Osteocyte (in vitro differentiated cells): ENCODE results near the gene GTF3A. TPM values are rescaled to one million over a fixed set of nuclear protein-coding genes. Genes with fewer than 3 reads are reported as not detected.

Experiments used
- DNase-seq: peaks from one replicate; pipeline ENCODE4 v3.0.0; 2021; ENCODE audit warnings: mixed read lengths; ENCODE audit not compliant: unreplicated experiment; ENCODE audit errors: extremely low spot score
- H3K27ac Mint-ChIP-seq: one replicate; pipeline ENCODE4 v1.8.0; 2021; ENCODE audit warnings: mild to moderate bottlenecking, mixed read lengths; ENCODE audit not compliant: unreplicated experiment
- H3K27me3 Mint-ChIP-seq: one replicate; pipeline ENCODE4 v1.8.0; 2021; ENCODE audit warnings: mixed read lengths; ENCODE audit not compliant: unreplicated experiment
- H3K36me3 Mint-ChIP-seq: one replicate; pipeline ENCODE4 v1.8.0; 2021; ENCODE audit warnings: mixed read lengths; ENCODE audit not compliant: unreplicated experiment
- H3K4me1 Mint-ChIP-seq: one replicate; pipeline ENCODE4 v1.8.0; 2021; ENCODE audit warnings: mixed read lengths; ENCODE audit not compliant: unreplicated experiment
- H3K4me3 Mint-ChIP-seq: one replicate; pipeline ENCODE4 v1.8.0; 2021; ENCODE audit warnings: mild to moderate bottlenecking, moderate library complexity, mixed read lengths; ENCODE audit not compliant: unreplicated experiment
- H3K9me3 Mint-ChIP-seq: one replicate; pipeline ENCODE4 v1.8.0; 2021; ENCODE audit warnings: mixed read lengths; ENCODE audit not compliant: unreplicated experiment
- total RNA-seq: library from RNA; stranded (reverse); gene quantifications from 2 replicates; pipeline ENCODE4 v1.2.1, GENCODE V29; 2021
- TF ChIP-seq, protein P1 (sequence below): fragments of 200-600 bp; sonication (generic); IDR thresholded peaks from 2 replicates; pipeline ENCODE4 v1.5.0; 2021; ENCODE audit warnings: antibody characterized with exemption, mild to moderate bottlenecking, moderate library complexity

GTF3A gene
- total RNA-seq, 1 donor from 2014 or later, result 67.0 TPM

DNA sequence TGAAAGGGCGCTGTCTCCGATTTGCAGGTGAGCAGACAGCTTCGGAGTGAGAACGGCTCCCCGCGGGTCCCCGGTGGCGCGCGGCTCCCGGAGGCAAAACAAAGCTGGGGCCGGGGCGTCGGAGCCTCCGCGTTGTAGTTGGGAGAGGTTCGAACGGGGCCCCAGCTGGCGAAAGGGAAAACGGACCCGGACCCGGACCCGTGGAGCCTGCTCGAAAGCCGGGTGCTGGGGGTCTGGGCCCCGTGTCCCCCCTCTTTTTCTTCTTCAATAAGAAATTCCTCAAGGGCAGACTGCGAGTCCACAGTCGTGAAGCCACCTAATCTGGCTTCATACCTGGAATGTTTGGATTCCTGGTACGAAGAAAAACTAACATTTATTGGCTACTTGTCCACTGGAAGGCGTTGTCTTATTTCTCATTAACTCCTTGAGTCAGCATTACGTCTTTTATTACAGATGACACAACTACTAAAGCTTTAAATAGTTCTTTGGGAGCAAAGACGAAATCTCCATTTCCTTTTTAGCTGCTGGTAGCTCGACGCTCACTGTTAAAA, 26.6 kb downstream of the GTF3A start:
- H3K9me3 Mint-ChIP-seq, result no peaks in the 10 kb centered on the region
- H3K27ac Mint-ChIP-seq, result peak overlapping the region; percentile 89
- H3K36me3 Mint-ChIP-seq, result no peaks in the 10 kb centered on the region
- TF ChIP-seq, protein P1, sequence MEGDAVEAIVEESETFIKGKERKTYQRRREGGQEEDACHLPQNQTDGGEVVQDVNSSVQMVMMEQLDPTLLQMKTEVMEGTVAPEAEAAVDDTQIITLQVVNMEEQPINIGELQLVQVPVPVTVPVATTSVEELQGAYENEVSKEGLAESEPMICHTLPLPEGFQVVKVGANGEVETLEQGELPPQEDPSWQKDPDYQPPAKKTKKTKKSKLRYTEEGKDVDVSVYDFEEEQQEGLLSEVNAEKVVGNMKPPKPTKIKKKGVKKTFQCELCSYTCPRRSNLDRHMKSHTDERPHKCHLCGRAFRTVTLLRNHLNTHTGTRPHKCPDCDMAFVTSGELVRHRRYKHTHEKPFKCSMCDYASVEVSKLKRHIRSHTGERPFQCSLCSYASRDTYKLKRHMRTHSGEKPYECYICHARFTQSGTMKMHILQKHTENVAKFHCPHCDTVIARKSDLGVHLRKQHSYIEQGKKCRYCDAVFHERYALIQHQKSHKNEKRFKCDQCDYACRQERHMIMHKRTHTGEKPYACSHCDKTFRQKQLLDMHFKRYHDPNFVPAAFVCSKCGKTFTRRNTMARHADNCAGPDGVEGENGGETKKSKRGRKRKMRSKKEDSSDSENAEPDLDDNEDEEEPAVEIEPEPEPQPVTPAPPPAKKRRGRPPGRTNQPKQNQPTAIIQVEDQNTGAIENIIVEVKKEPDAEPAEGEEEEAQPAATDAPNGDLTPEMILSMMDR, result peak; percentile 11
- H3K4me3 Mint-ChIP-seq, result peak overlapping the region; percentile 86
- H3K4me1 Mint-ChIP-seq, result peaks cover 22% of the 10 kb centered on the region
- DNase-seq, result no peak
- peaks cover 14% of the 10 kb centered on the region for H3K27me3 Mint-ChIP-seq

DNA sequence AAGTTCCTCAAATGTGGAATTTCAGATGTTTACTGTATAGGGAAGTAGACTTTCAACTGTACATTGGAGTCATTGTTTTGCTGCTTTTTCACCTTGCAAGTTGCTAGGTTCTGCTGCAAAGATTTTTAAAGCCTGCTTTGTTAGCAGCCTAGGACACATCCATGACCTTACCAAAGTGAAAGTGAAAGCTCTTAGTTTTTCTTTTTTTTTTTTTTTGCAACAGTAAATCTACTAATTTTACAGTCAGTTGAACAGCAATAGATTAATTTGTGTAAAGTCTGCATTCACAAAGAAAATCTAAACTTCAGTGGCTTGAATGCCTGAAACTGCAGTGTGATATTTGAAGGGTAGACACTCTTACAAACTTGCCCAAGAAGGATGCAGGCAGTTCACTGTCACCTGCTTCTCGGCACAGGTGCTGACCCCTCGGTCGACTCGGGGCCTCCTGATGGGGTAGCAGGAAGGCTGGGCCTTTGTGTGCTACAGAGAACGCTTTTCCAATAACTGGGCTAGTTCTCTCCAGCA, 31.0 kb downstream of the GTF3A start:
- no peak for DNase-seq
- peaks cover 25% of the 10 kb centered on the region for H3K27me3 Mint-ChIP-seq
- H3K4me1 Mint-ChIP-seq, result peaks cover 13% of the 10 kb centered on the region
- TF ChIP-seq, protein P1, result no peak
- peak overlapping the region; percentile 57 for H3K4me3 Mint-ChIP-seq
- H3K27ac Mint-ChIP-seq, result no peak overlapping the region
- H3K9me3 Mint-ChIP-seq, result no peaks in the 10 kb centered on the region
- H3K36me3 Mint-ChIP-seq, result no peaks in the 10 kb centered on the region

DNA sequence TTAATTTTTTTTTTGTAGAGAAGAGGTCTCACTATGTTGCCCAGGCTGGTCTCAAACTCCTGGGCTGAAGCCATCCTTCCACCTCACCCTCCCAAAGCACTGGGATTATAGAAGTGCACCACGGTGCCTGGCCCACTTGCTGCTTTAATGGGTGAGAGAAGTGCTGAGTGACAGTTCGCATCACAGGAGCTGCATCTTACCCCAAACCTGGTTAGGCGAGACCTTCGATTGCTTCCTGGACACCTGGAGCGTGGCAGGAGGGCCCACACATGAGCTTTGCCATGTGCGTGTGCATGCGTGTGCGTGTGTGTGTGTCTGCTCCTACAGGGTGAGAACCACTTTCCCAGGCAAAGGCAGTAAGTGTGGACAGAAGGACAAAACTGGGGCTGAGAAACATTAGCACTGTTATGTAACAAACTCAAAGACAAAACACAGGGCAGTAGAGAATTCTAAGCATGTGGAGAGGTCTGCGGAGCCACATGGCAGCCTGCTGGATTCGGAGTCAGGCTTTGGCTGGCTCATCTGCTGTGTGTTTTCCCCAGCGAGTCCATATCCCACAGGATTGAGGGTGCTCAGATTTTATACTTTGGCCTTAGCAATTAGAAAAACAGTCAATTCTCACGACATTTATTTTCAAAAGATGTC, 37.6 kb downstream of the GTF3A start:
- no peaks in the 10 kb centered on the region for H3K4me1 Mint-ChIP-seq

DNA sequence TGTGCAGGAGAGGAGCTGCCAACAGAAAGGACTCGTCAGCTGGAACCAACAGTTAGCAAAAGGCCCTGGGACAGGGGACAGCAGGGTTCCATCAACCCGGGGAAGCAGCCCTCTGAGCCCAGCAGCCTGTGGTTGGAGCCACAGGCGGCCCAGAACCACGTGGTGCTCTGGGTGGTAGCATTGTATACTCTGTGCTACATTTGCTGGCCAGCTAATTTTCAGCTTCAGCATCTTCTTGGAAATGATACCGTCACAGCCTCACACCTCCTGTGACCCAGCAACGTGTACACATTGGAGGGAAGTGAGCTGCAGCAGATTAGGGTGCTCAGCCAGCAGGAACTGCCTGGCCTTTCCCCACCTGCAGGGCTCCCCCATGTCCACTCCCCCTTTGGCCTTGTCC, 39.1 kb downstream of the GTF3A start:
- TF ChIP-seq, protein P1, result no peak
- Mint-ChIP-seq H3K36me3 (no peaks in the 10 kb centered on the region), H3K4me1 (no peaks in the 10 kb centered on the region), H3K27ac (no peak overlapping the region), H3K4me3 (no peak overlapping the region), H3K27me3 (peaks cover 19% of the 10 kb centered on the region), H3K9me3 (no peaks in the 10 kb centered on the region)
- no peak for DNase-seq

More for the DNA sequence above, 37.6 kb downstream of the GTF3A start:
- Mint-ChIP-seq H3K27ac (no peak overlapping the region), H3K27me3 (peaks cover 25% of the 10 kb centered on the region), H3K9me3 (no peaks in the 10 kb centered on the region), H3K4me3 (no peak overlapping the region), H3K36me3 (no peaks in the 10 kb centered on the region)
- TF ChIP-seq, protein P1, result no peak
- DNase-seq, result no peak

DNA sequence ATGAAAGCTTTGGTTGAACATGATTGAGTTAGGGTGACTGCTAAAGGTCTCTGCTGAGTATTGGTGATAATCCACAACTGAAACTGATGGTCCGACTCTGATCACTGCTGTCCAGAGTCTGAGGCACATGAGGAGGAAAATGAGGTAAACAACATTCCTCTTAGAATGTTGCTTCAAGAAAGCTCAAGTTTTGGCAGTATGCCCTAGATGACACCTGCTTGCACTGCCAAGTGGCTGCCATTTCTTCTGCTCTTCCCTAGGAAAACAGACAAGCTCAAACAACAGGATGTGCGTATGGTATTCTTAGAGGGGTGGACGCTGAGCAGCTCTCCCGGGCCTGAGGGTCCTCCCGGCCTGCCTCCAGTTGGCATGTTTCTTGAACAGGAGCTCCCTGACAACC, 41.2 kb downstream of the GTF3A start:
- Mint-ChIP-seq H3K27ac (no peak overlapping the region), H3K9me3 (no peaks in the 10 kb centered on the region), H3K27me3 (peaks cover 27% of the 10 kb centered on the region), H3K36me3 (no peaks in the 10 kb centered on the region), H3K4me1 (no peaks in the 10 kb centered on the region), H3K4me3 (no peak overlapping the region)
- DNase-seq, result no peak
- TF ChIP-seq, protein P1, result no peak
